Measurements from ENCODE around the gene CELA3A. TPM values are rescaled to one million over a fixed set of nuclear protein-coding genes. Genes with fewer than 3 reads are reported as not detected.
"Not testable (repeated sequence)": the region's sequence is repeated elsewhere in the genome, so short reads cannot be mapped to it uniquely, and the experiment has no call there.

CELA3A gene, protein sequence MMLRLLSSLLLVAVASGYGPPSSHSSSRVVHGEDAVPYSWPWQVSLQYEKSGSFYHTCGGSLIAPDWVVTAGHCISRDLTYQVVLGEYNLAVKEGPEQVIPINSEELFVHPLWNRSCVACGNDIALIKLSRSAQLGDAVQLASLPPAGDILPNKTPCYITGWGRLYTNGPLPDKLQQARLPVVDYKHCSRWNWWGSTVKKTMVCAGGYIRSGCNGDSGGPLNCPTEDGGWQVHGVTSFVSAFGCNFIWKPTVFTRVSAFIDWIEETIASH
- total RNA-seq (2014; rRNA removed; shearing (Covaris generic)) = not detected in 2 replicates

- no peak for DNase-seq (ENCODE audit: low spot score)
Observed at GRCh38 chr1:22001409-22001808, at the start of gene CELA3A. Gene CELA3A, plus strand, starts transcription at chr1:22001657. Its CDS starts 18 bp downstream, at chr1:22001675.

GRCh38 chr1:21952786-21953520 lies 48.5 kb upstream of the CELA3A start:
- no peak for DNase-seq (ENCODE audit: low spot score)

- no peak for DNase-seq (ENCODE audit: low spot score)
Observed at GRCh38 chr1:21955058-21955457, 46.4 kb upstream of the CELA3A start.

GRCh38 chr1:21955501-21956281 lies 45.8 kb upstream of the CELA3A start:
- no peak for DNase-seq (ENCODE audit: low spot score)

DNA sequence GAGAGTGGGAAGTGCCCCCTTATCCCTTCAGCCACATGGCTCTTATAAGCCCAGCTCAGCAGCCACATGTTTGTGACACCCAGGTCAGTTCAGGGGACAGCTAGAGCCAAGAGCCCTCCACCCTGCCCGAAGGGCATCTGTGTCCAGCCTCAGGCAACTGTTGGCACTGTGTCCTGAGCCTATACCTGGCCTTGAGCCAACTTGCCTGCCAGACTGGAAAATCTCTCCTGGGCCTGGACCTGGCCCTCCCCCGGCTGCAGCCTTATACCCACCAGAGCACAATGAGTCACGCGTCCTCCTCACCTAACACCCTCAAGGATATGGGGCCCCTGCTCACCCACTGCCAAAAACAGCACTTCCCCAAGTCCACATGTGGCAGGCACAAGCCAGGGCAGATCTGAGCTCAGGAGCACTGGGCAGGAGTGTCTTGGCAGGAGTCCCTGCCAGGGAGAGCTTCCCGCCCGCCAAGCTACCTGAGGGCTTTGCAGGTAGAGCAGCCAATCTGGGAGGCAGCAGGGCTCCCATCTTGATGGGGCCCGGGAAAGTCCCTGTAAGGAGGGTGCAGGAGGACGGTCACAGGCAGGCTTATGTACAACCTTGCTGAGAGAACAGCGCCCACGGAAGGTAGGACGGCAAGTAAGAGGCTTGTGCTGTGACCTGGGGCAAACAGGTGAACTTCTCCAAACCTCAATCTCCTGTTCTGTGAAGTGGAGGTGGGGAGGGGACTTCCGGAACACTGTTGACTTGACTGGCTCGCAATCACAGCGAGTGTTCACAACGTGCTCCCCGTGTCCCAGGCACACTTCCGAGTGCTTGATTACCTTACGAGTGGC lies 44.5 kb upstream of the CELA3A start:
- DNase-seq (ENCODE audit: low spot score) = peak; percentile 46

DNA sequence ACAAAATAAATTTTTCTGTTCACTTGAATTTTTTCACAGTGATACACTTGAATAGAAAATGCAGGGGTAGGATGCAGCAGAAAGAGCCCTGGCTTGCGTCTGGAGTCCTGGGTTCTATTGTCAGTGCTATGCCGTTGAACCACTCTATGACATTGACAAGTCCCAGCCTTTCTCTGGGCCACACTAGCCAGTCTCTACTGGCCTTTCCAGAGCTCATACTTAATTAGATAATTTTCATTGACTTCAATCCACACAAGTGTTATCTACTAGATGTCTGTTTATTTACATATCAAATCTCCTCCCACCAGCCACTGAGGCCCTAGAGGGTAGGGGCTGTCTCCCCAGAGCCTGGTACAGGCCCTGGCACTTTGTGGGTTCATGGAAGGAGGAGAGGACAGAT lies 40.1 kb upstream of the CELA3A start:
- DNase-seq (ENCODE audit: low spot score) = no peak

GRCh38 chr1:21961799-21962198 lies 39.7 kb upstream of the CELA3A start:
- DNase-seq (ENCODE audit: low spot score) = no peak

DNA sequence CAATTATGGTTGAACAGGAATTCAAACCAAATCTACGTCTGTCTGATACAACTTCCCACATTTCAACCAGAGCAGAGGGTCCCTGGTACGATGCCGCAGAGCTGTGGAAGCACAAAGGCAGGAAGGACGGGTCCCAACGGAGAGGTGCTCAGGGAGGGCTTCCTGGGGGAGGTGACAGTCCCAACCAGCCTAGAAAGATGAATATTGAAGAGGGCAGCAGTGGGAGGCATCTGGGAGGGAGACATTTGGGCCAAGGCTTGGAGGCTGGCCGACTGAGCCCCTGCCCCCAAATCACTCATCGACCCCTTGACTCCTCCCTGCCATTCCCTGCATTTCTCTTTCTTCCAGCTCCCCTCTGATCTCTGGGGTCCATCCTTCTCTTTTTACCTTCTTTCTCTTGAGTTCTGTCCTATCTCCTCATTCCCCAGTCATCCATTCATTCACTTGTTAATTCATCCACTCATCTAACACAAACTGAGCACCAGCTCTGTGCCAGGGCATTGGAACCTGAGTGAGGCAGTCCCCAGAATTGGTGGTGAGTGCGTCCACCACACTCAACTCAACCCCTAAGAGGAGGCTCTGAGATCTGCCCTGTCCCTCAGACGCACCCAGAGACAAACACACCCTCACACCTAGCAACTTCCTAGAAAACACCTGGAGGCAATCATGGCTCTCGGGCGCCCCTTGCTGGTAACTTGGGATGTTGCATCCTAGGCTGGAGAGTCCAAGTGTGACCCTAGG lies 37.8 kb upstream of the CELA3A start:
- DNase-seq (ENCODE audit: low spot score) = peak; percentile 49

DNA sequence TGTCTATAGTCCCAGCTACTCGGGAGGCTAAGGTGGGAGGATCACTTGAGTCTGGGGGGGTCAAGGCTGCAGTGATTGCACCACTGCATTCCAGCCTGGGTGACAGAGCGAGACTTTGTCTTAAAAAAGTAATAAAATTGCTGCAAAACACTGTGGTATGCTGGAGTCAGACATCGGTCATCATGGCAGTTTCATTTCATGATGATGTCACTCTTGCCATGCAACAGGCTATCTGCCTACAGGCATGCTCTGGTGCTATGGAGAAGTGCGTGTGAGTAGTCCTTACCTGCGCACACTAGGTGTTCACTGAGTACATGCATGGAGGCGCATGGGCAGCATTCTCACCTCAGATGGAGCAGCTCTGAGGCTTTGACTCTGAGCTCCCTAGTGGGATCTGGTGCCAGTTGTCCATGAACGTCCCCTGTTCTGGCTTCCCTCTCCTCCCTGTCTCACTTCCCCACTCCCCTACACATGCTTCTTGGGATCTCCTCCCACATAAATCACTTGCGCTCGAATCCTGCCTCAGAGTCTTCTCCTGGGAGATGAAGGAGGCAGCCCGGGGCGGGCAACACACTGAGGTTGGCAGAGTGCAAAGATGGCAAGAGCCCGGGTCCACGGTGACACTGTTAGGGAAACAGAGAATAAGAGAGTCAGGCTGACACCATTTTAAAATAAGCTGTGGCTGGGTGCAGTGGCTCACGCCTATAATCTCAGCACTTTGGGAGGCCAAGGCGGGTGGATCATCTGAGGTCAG lies 35.0 kb upstream of the CELA3A start:
- peak; percentile 46 for DNase-seq (ENCODE audit: low spot score)

DNA sequence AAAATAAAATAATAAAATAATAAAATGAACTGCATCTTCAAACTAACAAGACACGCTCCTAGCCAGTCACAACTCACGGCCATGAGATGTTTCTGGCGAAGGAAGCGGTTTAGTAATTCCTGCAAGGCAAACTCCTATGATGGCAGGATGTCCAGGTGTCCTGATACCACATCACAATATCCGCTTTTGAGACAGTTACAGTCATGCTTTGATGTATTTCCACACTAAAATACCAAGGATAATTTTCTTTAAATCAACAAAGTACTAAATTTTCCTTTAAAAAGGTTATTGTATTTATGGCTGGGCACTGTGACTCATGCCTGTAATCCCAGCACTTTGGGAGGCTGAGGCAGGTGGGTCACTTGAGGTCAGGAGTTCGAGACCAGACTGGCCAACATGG lies 34.2 kb upstream of the CELA3A start:
- not testable (repeated sequence) for DNase-seq (ENCODE audit: low spot score)

GRCh38 chr1:21969066-21969465 lies 32.4 kb upstream of the CELA3A start:
- not testable (repeated sequence) for DNase-seq (ENCODE audit: low spot score)

GRCh38 chr1:21970523-21970922 lies 30.9 kb upstream of the CELA3A start:
- not testable (repeated sequence) for DNase-seq (ENCODE audit: low spot score)

DNA sequence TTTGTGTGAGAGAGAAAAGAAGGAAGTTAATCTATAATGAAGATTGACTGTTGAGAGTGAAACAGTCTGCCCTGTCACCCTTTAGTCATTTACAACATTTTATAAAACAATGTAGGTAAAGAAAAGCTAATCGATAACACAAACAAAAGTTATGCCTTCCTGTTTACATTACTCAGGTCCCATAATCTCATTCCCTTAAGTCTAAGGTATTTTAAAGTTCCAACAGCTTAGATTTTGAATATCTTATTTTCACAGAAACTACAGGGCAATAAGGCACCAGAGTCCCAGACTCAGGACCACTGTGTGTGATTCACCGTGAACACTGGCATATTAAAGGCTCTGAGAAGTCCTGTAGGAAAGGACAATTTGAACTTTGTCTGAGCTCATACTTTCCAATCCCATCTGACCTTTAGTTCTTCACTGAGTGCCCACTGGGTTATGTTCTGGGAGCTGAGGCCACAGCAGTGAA lies 28.4 kb upstream of the CELA3A start:
- DNase-seq (ENCODE audit: low spot score) = not testable (repeated sequence)

DNA sequence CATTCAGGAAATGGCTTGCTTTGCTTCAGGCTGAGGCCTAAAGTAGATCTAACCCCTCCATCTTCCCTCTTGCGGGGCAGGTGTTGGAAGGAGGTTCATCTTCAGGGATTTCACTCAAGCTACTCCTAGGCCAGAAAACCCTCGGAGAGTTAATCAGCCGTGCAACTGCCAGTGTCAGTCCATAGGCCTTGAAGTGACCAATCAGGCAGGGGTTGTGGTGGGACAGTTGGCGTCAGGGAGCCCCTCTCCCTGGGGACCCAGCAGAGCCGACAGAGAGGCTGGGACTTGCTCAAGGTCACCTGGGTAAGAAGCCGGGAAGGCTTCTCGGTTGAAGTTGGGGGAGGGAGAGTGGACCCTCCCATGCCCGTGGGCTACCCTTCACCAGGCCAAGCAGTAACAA lies 27.5 kb upstream of the CELA3A start:
- DNase-seq (ENCODE audit: low spot score) = not testable (repeated sequence)

DNA sequence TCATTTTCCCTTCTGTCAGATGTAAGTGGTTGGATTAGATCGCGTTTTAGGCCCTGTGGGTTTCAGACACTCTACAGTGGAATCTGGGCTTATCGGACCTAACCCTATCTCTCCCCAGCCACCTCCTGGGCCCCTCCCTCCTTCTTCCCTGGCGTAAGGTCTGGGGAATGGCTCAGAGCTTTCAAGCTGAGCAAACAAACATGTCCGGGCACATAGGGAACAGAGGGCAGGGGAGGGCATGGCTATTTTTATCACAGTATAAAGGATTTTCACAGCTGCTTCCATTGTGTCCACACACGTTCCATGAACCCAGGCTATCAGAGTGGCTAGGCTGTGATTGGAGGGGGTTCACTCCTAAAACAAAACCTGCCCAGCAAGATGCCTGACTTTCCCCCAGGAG lies 26.8 kb upstream of the CELA3A start:
- DNase-seq (ENCODE audit: low spot score) = not testable (repeated sequence)

GRCh38 chr1:21975296-21975695 lies 26.2 kb upstream of the CELA3A start:
- not testable (repeated sequence) for DNase-seq (ENCODE audit: low spot score)

DNA sequence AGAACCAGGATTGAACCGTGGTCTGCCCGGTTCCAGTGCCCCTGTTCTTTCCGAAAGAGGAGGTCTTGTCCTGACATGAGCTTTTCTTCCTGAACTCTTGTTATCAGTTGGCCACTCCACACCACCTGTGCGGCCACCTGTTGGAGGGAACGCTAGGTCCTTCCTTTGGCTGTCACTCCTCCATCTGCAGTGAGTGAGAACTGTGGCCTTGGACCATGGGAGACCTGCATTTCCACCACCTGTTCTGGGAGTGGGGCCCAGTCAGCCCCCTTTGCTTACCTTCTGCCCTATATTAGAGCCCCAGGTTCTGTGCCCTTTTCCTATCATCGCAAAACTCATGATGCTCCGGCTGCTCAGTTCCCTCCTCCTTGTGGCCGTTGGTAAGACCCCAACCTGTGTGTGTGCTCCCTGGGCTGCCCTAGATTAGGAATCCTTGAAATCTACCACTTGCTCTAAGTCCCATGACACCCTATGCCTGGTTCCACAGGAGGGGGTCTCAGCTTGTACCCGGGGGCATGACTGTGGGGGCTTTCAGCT lies 24.7 kb upstream of the CELA3A start, which contains the start of gene CELA3B:
Gene CELA3B (plus strand): TSS at position 320 of the 537 bp plus-strand sequence. CDS start 18 bp downstream, at position 338.
- DNase-seq (ENCODE audit: low spot score) = not testable (repeated sequence)

GRCh38 chr1:21978209-21978608 lies 23.2 kb upstream of the CELA3A start:
- DNase-seq (ENCODE audit: low spot score) = not testable (repeated sequence)

DNA sequence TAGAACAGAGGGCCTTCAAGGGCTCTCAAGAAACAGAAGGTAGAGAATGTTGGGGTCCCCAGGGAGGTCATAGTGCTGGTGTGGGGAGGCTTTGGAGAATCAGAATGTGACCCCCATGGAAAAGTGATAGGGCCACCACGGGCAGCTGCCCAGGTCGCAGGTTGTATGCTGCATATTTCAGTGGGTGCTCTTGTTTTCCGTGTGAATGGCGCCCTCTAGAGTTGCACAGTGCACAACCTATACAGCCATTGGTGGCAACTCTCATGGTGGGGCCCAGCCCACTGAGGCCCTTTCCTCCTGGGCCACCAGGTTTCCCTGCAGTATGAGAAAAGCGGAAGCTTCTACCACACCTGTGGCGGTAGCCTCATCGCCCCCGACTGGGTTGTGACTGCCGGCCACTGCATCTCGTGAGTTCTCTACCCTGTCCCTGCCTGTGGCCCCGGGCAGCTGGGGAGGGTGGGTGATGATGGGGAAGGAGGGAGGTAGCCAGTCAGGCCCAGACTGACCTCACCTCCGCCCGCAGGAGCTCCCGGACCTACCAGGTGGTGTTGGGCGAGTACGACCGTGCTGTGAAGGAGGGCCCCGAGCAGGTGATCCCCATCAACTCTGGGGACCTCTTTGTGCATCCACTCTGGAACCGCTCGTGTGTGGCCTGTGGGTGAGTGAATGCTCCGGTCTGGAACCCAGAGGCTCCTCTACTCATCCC lies 20.8 kb upstream of the CELA3A start:
- DNase-seq (ENCODE audit: low spot score) = not testable (repeated sequence)
